T-helper 2 cell (primary cell): Measurements from ENCODE around the gene LILRB5.
"Not testable (repeated sequence)": the region's sequence is repeated elsewhere in the genome, so short reads cannot be mapped to it uniquely, and the experiment has no call there.

Experiments
- DNase-seq, 5 experiments: peaks; one replicate each; pipeline versions ENCODE4 v3.0.0 to v3.0.0-alpha.2; 2012 to 2022

Gene LILRB5

GRCh38 chr19:54274516-54274915, 17.4 kb upstream of the LILRB5 start:
- DNase-seq = not testable (repeated sequence)

DNA sequence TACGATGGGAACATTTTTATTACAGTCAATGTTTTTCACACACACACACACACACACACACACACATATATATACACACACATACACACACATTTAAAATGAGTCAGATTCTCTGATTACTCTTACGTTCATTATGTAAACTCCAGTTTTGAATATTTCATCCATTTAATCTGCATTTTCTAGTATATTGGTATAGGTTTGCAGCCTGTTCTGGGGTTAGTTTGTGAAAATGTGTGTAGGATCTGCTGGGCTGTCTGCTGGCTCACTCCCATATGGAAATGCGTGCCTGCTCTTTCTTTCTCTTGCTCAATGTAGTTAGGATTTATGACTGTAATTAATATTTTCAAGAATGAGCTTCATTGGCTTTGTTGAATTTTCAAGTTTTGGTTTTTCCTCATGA, 16.7 kb upstream of the LILRB5 start:
- DNase-seq = no peak

DNA sequence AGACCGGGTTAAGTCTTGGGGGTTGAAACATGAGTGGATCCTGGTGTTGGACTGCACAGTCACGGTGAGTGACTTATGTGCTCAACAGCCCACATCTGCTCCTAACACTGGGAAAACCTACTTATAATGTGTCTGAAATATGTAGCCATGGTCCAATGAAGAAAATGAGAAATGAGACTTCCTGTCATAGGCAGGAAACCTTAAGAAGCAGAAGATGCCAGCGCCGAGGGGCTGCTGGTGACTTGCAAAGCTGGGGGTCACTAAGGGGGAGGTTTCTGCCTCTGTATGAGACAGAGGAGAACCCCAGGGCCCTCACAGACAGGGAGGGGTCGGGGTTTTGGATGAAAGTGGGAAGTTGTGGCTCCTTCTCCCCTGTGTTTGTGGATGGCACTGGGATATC, 15.1 kb upstream of the LILRB5 start:
- DNase-seq = not testable (repeated sequence)

DNA sequence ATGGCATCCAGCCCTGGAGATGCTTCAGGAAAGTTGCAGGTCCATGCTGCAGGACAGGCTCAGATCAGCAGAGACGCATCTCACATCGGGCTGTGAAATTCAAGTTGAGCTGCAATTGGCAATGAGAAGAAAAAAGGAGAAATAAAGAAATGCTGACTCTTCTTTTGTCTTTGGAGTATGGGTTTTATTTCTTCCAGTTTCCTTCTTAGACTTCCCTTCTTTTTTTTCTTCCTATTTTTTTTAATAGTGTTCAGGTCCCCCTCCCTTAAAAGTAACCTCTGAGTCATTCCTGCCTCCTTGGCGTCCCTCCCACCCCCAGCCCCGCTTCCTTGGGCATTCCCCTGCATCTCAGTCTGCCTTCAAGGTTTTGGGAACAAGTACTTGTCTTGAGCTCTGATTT, 14.5 kb upstream of the LILRB5 start:
- DNase-seq = not testable (repeated sequence)

GRCh38 chr19:54271106-54271505, 14.0 kb upstream of the LILRB5 start:
- DNase-seq = no peak

- no peak for DNase-seq
Measured at GRCh38 chr19:54268936-54269335, 11.9 kb upstream of the LILRB5 start.

DNA sequence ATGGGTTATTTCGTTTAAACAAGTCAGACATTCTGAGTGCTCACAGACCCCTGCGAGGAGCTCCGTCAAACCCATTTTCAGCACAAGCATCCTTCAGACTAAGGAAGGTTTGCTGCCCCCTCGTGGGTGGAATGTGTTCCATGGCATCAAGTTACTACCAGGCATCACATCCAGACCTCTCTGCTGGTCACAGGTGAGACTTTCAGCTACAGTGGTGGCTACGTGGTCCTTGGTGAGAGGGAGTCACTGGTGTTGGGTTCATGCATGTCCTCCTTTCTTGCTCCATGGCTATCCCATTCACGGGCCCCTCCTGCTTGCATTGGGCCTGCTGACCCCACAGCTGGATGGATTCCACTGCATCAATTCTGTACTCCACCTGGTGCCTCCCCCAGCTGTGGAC, 9.1 kb upstream of the LILRB5 start:
- DNase-seq = peak in 4 of 5 experiments; percentile 19 to 61 (median 51)

- no peak for DNase-seq
Measured at GRCh38 chr19:54262470-54262869, 5.4 kb upstream of the LILRB5 start.

DNA sequence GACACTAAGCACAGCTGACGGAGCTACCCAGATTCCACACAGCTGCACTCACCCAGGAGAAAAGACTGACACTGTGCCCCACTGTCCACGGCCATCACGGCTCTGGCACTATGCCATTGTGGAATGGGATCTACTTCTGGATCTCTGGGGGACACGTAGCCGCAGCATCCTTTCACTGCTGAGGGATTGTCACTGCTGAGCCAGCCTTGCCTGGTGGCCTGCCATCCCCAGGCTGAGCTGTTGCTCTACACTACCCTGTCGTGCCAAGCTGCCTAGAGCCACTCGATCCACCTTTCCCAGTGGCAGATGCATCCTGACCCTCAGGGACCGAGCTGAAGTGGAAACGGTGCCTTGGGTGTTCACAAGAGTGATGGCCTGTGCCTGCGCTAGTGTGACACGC, 5.0 kb upstream of the LILRB5 start:
- no peak for DNase-seq

DNA sequence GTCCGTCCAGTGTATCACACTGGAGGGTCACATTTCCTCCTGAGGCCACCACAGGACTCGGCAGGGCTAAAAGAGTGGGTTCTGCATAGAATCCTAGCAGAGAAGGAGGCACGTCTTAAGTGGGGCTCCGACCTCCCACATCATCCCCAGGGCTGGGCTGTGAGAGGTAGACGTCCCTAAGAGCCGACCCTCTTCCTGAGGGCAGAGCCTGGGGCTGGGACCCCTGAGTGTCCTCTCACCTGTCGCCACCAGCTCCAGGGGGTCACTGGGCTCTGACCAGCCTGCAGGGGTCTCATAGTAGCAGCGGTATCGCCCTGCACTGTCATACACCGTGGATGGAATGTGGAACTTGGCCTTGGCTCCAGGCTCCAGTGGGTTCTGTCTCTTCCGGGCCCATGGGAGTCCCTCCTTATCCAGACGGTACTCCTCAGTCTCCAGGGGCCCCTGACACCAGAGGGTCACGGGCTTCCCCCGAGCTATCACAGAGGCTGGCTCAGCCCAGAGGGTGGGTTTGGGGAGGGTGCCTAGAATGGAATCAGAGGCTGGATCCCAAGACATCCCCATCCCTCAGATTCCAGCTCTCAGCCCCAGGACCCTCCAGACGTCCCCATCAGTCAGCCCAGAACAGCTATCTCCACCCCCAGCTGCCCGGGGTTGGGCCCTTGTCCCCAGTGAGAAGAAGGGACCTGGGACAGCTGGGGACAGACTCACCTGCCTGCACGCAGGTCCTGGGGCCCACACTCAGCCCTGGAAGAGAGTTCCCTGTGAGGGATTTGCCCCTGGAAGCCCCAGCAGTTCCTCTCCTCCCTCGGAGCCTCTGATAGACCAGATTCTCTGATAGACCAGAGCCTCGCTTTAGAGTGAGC, 590 bp downstream of the LILRB5 start:
- DNase-seq = no peak

DNA sequence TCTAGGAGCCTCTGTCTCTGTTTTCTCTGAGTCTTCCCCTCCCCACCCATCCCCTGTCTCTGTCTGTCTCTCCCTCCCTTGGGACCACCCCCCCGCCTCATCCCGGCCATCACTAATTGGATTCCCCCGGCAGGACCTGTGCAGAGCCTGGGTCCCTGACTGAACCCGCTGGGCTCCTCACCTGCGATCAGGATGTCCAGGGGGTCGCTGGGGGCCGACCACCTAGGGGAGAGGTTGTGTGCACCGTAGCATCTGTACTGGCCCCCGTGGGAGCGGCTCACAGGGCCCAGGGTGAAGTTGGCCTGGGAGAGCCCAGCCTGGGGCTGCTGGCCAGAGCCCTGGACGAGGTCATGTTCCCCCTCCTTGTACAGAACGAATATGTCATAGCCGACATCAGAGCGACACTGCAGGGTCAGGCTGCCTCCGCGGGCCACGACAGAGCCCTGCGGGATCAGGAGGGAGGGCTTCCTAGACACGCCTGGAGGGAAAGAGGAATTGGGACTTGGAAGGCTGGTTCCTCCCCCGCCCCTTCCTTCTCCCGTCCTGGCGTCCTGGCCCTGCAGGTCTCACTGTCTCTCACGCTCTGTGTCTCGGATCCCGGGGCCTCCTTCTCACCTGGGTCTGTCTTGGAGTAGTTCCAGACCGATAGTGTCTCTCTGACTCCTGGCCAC, 1.8 kb downstream of the LILRB5 start:
- DNase-seq = no peak

DNA sequence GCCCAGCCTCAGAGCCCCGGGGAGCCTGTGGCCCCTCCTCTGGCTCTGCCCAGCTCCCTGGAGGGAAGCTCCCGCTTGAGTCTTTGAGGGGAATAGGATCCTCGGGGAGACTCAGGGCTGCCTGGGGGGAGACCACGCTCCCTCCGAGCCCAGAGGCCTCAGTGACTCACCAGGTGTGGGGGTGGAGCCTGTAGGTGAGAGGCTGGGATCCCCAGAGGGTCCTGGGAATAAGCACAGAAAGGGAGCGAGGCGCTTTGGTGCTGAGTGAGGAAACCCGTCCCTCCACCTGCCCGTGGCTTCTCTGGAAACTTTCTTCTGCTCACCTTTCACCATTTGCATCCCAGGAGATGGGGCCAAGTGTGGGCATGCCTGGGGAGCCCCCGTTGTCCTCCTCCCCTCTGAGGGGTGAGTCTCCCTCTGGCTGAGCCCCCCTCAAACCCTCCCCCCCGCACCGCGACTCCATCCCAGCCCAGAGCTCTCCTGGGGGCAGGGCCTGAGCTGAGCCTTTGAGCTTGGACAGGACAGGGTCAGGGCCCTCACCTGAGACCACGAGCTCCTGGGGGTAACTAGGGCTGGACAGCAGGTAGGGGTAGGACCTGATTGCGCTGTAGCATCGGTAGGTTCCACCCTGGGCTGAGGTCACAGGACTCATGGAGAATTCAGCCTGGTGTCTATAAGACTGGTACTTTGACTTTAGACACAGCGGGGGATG, 2.7 kb downstream of the LILRB5 start:
- no peak for DNase-seq

DNA sequence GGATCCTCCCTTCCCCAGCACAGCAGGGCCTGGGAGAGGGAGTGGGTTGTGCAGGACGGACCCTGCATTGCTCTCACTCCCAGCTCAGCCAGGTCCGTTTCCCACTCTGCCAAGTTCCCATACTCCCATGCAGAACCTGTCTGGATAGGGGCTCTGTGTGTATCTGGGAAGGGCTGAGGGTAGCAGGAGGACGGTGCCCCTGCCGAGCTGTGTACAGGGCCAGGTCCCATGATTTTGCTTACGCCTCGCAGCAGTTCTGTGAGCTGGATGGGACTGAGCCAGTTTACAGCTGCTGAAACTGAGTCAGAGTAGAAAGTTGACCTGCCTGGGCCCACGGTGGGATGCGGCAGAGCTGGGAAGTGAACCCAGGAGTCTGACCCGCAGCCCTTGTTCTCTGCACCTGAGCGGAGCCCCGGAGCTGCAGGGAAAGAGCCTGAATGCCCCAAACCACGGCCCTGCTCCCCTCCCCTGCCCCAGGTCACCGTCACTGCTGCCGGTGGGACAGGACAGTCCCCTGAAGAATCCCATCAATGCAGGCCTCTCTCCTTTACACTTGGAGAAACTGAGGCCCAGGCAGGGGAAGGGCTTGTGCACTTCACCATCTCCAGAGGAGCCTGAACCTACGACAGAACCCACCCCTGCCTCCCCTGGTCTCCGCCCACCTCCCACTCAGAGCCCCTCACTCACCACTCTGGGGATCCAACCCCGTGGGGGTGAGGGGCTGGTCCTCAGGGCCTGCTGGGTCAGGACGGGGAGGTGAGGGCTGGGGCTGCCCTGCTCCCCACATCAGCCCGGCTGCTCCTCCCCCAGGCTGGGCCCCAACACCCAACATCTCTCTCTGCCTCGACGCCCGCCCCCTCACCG, 3.5 kb downstream of the LILRB5 start:
- no peak for DNase-seq

DNA sequence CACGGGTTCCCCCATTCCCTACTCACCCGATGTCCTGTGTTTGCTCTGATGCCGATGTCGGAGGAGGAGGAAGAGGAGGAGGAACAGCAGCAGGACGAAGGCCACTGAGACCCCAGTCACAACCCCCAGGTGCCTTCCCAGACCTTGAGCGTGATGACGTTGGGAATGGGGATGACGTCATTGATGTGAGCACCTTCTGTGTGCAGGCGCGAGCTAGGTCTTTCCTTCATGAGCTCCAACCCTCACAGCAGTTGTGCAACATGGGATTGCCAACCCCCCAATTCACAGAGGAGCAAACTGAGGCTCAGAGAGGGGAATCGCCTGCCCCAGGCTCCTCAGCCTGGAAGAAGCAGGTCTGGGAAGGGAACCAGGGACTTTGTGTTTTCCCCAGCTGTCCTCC, 4.2 kb downstream of the LILRB5 start:
- no peak for DNase-seq

- DNase-seq = no peak
Measured at GRCh38 chr19:54252243-54252642, 4.8 kb downstream of the LILRB5 start.

DNA sequence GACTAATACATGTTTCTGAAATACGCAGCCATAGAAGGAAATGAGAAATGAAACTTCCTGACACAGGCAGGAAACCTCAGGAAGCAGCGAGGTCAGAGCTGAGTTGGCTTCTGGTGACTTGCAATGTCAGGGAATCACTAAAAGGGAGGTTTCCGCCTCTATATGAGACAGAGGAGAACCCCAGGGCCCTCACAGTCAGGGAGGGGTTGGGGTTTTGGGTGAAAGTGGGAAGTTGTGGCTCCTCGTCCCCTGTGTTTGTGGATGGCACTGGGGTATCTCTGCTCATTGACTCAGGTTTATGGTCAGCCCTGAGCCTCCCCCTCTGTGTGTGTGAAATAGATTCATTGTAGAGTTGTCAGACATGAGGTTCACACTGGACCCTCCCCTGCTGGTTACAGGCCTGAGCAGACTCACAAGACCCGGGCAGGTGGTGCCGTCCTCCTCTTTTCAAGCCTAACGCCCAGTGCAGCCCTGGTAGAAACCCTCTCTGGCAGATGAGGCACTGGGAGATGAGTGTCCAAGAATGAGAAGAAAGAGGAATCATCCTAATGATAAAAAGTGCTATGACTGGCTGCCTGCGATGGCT, 9.0 kb downstream of the LILRB5 start:
- DNase-seq = peak in 1 of 5 experiments; percentile 27

DNA sequence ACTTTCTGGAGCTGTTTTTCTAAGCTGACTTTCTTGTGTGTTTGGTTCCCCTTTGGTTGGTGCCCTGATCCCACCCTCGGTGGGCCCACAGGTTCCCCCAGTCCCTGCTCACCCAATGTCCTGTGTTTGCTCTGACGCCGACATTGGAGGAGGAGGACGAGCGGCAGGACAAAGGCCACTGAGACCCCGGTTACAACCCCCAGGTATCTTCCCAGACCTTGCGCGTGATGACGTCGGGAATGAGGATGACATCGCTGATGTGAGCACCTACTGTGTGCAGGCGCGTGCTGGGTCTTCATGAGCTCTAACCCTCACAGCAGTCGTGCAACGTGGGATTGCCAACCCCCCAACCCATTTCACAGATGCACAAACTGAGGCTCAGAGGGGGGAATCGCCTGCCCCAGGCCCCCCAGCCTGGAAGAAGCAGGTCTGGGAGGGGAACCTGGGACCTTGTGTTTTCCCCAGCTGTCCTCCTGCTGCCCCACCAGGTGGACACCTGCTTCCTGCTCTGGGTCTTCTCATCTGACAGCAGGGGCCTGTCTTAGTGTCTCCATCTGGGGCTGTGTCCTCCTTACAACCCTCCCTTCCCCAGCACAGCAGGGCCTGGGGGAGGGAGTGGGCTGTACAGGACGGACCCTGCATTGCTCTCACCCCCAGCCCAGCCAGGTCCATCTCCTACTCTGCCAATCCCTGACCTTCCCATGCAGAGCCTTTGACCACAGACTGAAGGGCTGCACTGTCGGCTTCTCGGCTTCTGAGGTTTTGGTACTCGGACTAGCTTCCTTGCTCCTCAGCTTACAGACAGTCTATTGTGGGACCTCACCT, 9.8 kb downstream of the LILRB5 start:
- no peak for DNase-seq

GRCh38 chr19:54245936-54246335, 11.1 kb downstream of the LILRB5 start:
- DNase-seq = no peak

GRCh38 chr19:54243809-54244208, 13.3 kb downstream of the LILRB5 start:
- DNase-seq = not testable (repeated sequence)

GRCh38 chr19:54242646-54243045, 14.4 kb downstream of the LILRB5 start, which contains the start of gene LILRA6:
LILRA6 (minus strand) TSS chr19:54242790.
- DNase-seq = not testable (repeated sequence)

- not testable (repeated sequence) for DNase-seq
Measured at GRCh38 chr19:54242234-54242633, 14.8 kb downstream of the LILRB5 start.
